Measurements from ENCODE around the gene GNAI3.

Gene GNAI3

DNA sequence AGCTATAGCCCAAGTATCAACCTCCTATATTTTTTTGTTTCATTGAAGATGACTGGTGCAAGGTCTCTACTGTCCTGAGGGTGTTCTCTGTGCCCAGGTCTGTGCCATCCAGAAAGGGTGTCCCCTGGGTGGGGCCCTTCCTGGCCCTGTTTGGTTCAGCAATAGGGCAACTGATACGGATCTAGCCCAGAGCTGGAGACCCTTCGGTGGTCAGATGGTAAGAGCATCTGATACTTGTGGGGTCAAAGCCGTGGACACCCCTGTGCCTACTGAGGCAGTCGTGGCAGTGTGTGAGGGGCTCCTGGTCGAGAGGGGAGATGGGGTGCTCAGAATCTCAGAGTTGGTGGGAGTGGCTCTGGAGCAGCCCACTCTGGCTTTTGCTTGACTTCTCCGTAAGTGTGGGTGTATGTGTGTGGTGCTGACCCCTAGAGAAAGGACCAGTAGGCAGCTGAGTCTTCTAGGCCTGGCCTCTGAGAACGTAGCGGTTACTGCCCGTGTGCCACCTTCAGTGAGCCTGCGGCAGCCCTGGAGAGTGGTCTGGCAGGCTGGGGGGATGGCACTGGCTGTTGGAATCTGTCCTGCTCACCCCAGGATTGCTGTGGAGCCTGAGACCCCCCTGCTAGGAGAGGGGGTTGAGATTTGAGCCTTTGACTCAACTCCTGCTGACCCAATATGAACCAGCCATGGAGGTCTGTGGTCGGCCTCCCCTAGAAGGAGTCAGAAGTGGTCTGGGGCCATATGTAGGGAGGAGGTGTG, 73.9 kb downstream of the GNAI3 start:
- peak overlapping the region; percentile 88 for H3K27ac ChIP-seq
- ChIA-PET POLR2A (ENCODE audit: low non-redundant PET) (no interaction called here), CTCF (interaction anchor here (1.1 kb wide), 1 partner anchor 17 kb away, joined by 5 read pairs; no protein-coding TSS in a partner anchor)
- DNase-seq (ENCODE audit: low spot score) = no peak
- TF ChIP-seq, protein P1, sequence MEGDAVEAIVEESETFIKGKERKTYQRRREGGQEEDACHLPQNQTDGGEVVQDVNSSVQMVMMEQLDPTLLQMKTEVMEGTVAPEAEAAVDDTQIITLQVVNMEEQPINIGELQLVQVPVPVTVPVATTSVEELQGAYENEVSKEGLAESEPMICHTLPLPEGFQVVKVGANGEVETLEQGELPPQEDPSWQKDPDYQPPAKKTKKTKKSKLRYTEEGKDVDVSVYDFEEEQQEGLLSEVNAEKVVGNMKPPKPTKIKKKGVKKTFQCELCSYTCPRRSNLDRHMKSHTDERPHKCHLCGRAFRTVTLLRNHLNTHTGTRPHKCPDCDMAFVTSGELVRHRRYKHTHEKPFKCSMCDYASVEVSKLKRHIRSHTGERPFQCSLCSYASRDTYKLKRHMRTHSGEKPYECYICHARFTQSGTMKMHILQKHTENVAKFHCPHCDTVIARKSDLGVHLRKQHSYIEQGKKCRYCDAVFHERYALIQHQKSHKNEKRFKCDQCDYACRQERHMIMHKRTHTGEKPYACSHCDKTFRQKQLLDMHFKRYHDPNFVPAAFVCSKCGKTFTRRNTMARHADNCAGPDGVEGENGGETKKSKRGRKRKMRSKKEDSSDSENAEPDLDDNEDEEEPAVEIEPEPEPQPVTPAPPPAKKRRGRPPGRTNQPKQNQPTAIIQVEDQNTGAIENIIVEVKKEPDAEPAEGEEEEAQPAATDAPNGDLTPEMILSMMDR (conservative IDR thresholded peaks at IDR 0.05; ENCODE audit: low read depth) = no peak

DNA sequence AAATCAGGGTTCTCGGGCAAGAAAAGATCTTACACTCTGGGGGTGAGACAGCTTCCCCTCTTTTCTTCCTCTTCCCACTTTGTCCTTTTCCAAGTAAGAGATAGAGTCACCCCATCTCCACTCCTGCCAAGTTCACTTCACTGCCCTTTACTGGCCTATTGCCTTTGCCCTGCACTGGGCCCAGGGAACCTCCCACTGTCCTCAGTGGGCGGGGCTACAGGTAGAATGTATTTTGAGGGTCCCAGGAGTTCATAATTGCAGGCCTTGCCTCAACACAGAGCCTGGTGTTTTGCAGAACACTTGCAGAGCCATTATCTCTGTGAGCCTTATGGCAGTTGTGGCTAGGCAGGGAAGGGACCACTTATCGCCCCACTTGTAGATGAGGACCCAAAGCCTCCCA, 74.5 kb downstream of the GNAI3 start:
- ChIA-PET CTCF (interaction anchor here (1.1 kb wide), 1 partner anchor 17 kb away, joined by 5 read pairs; no protein-coding TSS in a partner anchor), POLR2A (ENCODE audit: low non-redundant PET) (no interaction called here)
- peak overlapping the region; percentile 88 for H3K27ac ChIP-seq
- DNase-seq (ENCODE audit: low spot score) = no peak
- TF ChIP-seq, protein P1 (conservative IDR thresholded peaks at IDR 0.05; ENCODE audit: low read depth) = no peak

DNA sequence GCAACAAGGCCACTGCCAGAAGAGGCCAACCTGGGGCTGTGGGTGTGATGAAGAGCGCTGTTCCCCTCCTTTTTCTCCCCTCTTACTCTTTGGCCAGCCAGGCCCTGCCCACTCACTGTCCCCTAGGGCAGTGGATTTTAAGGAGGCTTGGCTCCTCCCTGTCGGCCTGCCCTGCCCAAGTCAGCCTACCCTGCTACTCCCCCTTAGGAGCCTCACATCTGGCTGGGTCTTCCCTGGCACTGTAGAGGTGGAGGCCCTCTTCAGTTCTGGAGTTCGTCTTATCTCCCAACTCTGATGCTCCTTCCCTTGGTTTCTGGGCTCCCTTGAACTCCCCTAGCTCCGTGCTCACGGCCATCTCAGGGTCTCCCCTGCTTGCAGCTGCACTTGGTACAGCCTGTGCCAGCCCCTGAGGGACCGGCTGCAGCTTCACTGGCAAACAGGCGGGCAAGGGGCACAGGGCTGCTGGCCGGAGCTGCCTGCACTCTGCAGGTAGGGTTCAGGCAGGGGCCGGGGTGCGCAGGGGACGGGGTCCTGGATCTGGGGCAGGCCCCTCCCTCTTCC, 75.3 kb downstream of the GNAI3 start:
- TF ChIP-seq, protein P1 (conservative IDR thresholded peaks at IDR 0.05; ENCODE audit: low read depth) = no peak
- POLR2A ChIA-PET (ENCODE audit: low non-redundant PET) = no interaction called here
- CTCF ChIA-PET = interaction anchor here (1.1 kb wide), 1 partner anchor 16 kb away, joined by 5 read pairs; no protein-coding TSS in a partner anchor
- DNase-seq (ENCODE audit: low spot score) = no peak
- peak overlapping the region; percentile 88 for H3K27ac ChIP-seq

DNA sequence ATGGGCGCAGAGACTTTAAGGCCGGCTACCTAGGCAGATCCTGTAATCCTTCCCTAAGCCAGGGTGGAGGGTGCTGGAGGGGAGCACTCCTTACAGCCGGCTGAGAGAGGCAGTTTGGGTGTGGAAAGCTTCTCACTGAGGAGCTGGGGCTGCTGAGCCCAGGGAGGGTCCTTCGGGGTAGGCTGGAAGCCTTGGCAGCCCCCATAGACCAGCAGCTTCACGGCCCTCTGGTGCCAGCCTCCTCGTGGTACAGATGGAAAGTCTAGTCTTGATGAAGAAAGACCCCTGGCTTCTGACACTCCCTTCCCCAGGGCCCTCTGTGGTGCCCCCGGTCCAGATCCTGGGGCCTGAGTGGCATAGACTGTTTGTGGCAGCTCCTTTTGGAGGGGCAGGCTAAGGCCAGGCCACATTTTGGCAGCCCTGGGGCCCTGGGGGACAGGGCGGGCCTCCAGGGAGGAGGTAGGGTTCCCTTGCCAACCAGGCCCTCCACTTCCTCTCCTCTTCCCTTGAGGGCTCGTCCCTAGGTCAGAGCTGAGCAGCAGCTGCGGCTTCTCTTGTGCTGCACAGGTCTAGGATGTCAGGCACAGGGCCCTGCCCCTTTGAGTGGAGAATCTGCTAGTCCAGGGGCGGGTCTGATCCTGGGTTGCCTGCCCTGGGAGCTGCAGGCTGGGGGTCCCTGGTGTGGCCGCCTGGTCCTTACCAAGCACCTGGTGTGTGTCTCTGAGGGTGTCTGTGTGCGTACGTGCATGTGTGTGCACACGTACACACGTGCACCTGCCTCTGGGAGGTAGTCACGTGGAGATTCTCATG, 76.0 kb downstream of the GNAI3 start:
- peak overlapping the region; percentile 88 for H3K27ac ChIP-seq
- TF ChIP-seq, protein P1 (conservative IDR thresholded peaks at IDR 0.05; ENCODE audit: low read depth) = no peak
- ChIA-PET CTCF (no interaction called here), POLR2A (ENCODE audit: low non-redundant PET) (no interaction called here)
- no peak for DNase-seq (ENCODE audit: low spot score)

DNA sequence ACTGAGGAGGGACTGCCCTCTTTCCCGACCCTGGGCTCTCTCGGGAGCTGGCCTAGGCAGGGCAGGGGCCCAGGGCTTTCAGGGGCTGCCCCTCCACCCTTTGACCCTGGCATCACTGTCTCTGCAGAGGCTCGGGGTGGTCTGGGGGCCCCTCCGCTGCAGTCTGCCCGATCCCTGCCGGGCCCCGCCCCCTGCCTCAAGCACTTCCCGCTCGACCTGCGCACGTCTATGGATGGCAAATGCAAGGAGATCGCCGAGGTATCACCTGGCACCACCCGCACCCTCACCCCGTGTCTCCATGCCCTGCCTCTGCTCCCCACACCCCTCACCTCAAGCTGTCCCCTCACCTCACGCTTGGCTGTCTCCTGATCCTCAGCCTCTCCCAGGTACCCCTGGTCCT, 76.8 kb downstream of the GNAI3 start:
- ChIA-PET POLR2A (ENCODE audit: low non-redundant PET) (no interaction called here), CTCF (no interaction called here)
- no peak for DNase-seq (ENCODE audit: low spot score)
- TF ChIP-seq, protein P1 (conservative IDR thresholded peaks at IDR 0.05; ENCODE audit: low read depth) = no peak
- no peak overlapping the region; the same call in 1 of the 2 replicates for H3K27ac ChIP-seq
